ENCODE data around the gene HS6ST1.

GRCh38 chr2:128366713-128367511 lies 48.2 kb upstream of the HS6ST1 start:
- TF ChIP-seq POLR2A (IDR thresholded peaks at IDR 0.05; ENCODE audit: low read depth, low read length) (no peak), TAF1 (IDR thresholded peaks at IDR 0.05; ENCODE audit: borderline replicate concordance, low read depth, low read length) (no peak)
